GM12892 (cell line): ENCODE data around the gene ABI3BP.

Experiments used
- POLR2A ChIP-seq: IDR thresholded peaks from 2 replicates; pipeline ENCODE4 v1.6.1; 2011; ENCODE audit warnings: low read depth, low read length, control low read depth
- POLR2AphosphoS5 ChIP-seq: IDR thresholded peaks from 2 replicates; pipeline ENCODE4 v1.6.1; 2011; ENCODE audit warnings: low read depth, low read length, control low read depth

DNA sequence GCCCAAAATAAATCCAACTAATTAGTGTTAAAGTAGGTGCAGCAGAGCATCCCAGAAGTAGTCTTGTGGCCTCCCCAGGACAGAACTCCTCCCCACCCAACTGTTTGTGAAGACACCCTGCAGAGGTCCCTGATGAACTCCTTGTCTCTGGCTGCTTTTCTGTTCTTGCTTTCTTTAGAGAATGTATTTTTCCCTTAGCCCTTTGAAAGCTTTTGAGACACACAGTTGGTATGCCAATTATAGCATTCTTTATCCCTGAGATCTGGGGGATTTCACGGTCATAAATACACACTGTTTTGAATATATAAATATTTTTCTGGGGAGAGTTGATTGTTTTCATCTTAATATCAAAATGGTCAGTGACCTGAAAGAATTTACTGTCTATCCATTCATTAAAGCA is 274.1 kb downstream of the ABI3BP start:
- no peak for TF ChIP-seq POLR2AphosphoS5
- TF ChIP-seq POLR2A: no peak
